GM12801 (cell line): ENCODE measurements around the gene NRM.

Experiments used
- CTCF ChIP-seq: IDR thresholded peaks from one replicate; pipeline ENCODE4 v1.5.1; 2011; ENCODE audit warnings: control low read depth; ENCODE audit not compliant: insufficient read length; ENCODE audit errors: extremely low read depth

NRM gene

GRCh38 chr6:30711758-30712380, 21.1 kb upstream of the NRM start:
- no peak for TF ChIP-seq CTCF

- no peak for TF ChIP-seq CTCF
These were observed 18.5 kb upstream of the NRM start for GRCh38 chr6:30709101-30709868.

- TF ChIP-seq CTCF, result no peak
These were observed 16.6 kb upstream of the NRM start for GRCh38 chr6:30707281-30707850.

- TF ChIP-seq CTCF, result no peak
These were observed 14.8 kb upstream of the NRM start for GRCh38 chr6:30705620-30706019.

- TF ChIP-seq CTCF, result no peak
These were observed 13.0 kb upstream of the NRM start for GRCh38 chr6:30703821-30704220.

DNA sequence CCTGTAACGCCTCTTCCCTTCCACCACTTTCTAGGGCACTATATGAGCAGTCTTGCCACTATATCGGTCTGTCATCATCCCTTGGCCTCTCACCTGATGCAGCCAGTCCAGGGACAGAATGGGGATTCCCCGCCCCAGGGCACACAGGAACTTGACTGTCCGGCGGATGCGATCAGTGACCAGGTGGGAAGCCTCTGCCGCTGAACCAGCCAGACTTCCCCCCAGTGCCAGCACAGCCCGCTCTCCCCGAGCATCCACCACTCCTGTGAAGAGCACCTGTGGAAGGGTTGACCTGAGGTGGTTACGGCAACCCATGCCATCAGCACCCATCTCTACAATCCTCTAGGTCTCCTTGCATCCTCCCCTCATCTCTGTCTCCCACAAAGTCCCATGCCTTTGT, 12.2 kb upstream of the NRM start:
- no peak for TF ChIP-seq CTCF

DNA sequence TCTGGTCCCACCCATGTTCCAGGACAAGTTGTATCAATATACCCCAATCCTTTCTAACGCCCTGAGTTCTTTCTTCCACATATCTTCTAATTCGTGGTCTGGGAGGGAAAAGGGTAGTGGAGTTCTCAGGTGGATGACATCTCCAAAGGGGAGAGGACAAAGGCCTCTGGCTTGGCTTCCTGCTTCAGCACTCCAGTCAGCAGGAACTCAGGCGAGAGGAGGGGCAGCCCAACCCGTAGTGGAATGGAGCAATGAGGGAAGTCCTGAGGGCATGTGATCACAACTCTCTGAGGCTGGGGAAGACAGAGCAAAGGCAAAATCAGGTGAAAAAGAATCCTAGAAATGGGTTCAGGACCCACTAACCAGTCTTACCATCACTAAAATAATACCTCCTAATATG, 9.6 kb upstream of the NRM start:
- TF ChIP-seq CTCF, result no peak
